Trophoblast cell (in vitro differentiated cells and primary cell): ENCODE measurements around the gene BAIAP3.

ENCODE experiments used
- DNase-seq, 2 donors: peaks; one replicate each; pipeline ENCODE4 v3.0.0-alpha.2; 2016
- H2AFZ ChIP-seq: 2 replicates; pipeline ENCODE4 v1.6.1; 2013; ENCODE audit warnings: low read length, moderate library complexity, mild to moderate bottlenecking; ENCODE audit not compliant: insufficient read depth, poor library complexity
- H2AK5ac ChIP-seq: 2 replicates; pipeline ENCODE4 v1.6.1; 2013; ENCODE audit warnings: mild to moderate bottlenecking, low read length
- H2BK120ac ChIP-seq: 2 replicates; pipeline ENCODE4 v1.6.1; 2013; ENCODE audit warnings: low read length, mild to moderate bottlenecking, moderate library complexity; ENCODE audit not compliant: insufficient read depth, poor library complexity
- H2BK12ac ChIP-seq: 2 replicates; pipeline ENCODE4 v1.6.1; 2013; ENCODE audit warnings: mild to moderate bottlenecking, low read length, moderate library complexity
- H2BK5ac ChIP-seq: 2 replicates; pipeline ENCODE4 v1.6.1; 2013; ENCODE audit warnings: low read length, low read depth, moderate library complexity, mild to moderate bottlenecking; ENCODE audit not compliant: poor library complexity
- H3K14ac ChIP-seq: 2 replicates; pipeline ENCODE4 v1.6.1; 2013; ENCODE audit warnings: mild to moderate bottlenecking, low read length
- H3K18ac ChIP-seq: 2 replicates; pipeline ENCODE4 v1.6.1; 2013; ENCODE audit warnings: mild to moderate bottlenecking, low read length
- H3K23ac ChIP-seq: 2 replicates; pipeline ENCODE4 v1.6.1; 2013; ENCODE audit warnings: low read length
- H3K27ac ChIP-seq: 2 replicates; pipeline ENCODE4 v1.5.1; 2013; ENCODE audit warnings: low read depth, mild to moderate bottlenecking, inconsistent platforms, low read length, moderate library complexity
- H3K27me3 ChIP-seq: 2 replicates; pipeline ENCODE4 v1.6.1; 2013; ENCODE audit warnings: inconsistent platforms, mild to moderate bottlenecking, low read length, moderate library complexity; ENCODE audit not compliant: insufficient read depth
- H3K36me3 ChIP-seq, 2 experiments: 1 replicate in 1 of 2; 2 replicates in 1 of 2; pipeline ENCODE4 v1.6.1; 2013; ENCODE audit warnings: low read length in 2 of 2, mild to moderate bottlenecking in 2 of 2, moderate library complexity in 1 of 2; ENCODE audit not compliant: insufficient read depth in 2 of 2, control insufficient read depth in 1 of 2
- H3K4ac ChIP-seq: 2 replicates; pipeline ENCODE4 v1.6.1; 2013; ENCODE audit warnings: low read depth, mild to moderate bottlenecking, low read length, moderate library complexity
- H3K4me1 ChIP-seq, 2 experiments: 1 replicate in 1 of 2; 2 replicates in 1 of 2; pipeline ENCODE4 v1.6.1; 2013; ENCODE audit warnings: low read length in 2 of 2, mild to moderate bottlenecking in 2 of 2, moderate library complexity in 1 of 2; ENCODE audit not compliant: insufficient read depth in 2 of 2, control insufficient read depth in 1 of 2
- H3K4me2 ChIP-seq: 2 replicates; pipeline ENCODE4 v1.6.1; 2013; ENCODE audit warnings: inconsistent platforms, mild to moderate bottlenecking, low read length, moderate library complexity
- H3K4me3 ChIP-seq: 2 replicates; pipeline ENCODE4 v1.5.1; 2013; ENCODE audit warnings: mild to moderate bottlenecking, low read depth, low read length, inconsistent platforms
- H3K79me1 ChIP-seq: one replicate; pipeline ENCODE4 v1.6.1; 2013; ENCODE audit warnings: low read length
- H3K79me2 ChIP-seq: 2 replicates; pipeline ENCODE4 v1.6.1; 2013; ENCODE audit warnings: low read length, mild to moderate bottlenecking; ENCODE audit not compliant: control insufficient read depth, insufficient read depth, poor library complexity
- H3K9ac ChIP-seq: 2 replicates; pipeline ENCODE4 v1.6.1; 2013; ENCODE audit warnings: mild to moderate bottlenecking, low read length
- H3K9me3 ChIP-seq: 2 replicates; pipeline ENCODE4 v1.6.1; 2013; ENCODE audit warnings: low read depth, mild to moderate bottlenecking, control low read depth, inconsistent platforms, low read length; ENCODE audit not compliant: insufficient read depth
- H4K12ac ChIP-seq: 2 replicates; pipeline ENCODE4 v1.6.1; 2013; ENCODE audit warnings: low read depth, mild to moderate bottlenecking, low read length, moderate library complexity
- H4K8ac ChIP-seq: 2 replicates; pipeline ENCODE4 v1.6.1; 2013; ENCODE audit warnings: low read depth, mild to moderate bottlenecking, low read length, moderate library complexity
- H4K91ac ChIP-seq: one replicate; pipeline ENCODE4 v1.6.1; 2013; ENCODE audit warnings: low read depth, mild to moderate bottlenecking, low read length, moderate library complexity
- WGBS: extraction: QIAGEN DNeasy Blood & Tissue Kit; methylation state at CpG from one replicate; pipeline ENCODE4 v1.1.7; 2013; ENCODE audit warnings: missing lambda C conversion rate; ENCODE audit not compliant: insufficient read length, insufficient coverage; ENCODE audit errors: extremely low coverage; 5-methylcytosine and 5-hydroxymethylcytosine counted together

BAIAP3 gene

DNA sequence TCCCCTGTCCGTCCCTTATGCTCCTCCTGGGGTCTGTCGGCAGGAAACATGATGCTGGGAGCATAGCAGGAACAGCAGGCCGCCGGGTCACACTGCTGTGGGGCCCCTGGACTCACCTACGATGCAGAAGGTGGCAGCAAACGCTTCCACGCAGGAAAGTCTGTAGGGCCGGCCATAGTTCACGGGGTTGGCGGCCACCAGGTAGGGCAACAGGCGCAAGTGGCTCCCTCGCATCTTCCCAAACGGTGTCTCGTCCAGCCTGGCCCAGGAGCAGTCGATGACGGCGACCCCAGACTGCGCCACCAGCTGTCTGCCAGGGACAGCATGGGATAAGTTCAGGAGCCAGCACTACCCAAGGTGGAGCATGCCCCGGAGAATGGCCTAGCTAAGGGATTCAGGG, 17.2 kb downstream of the BAIAP3 start:
- Histone ChIP-seq H2AFZ (no peak overlapping the region), H3K23ac (no peak overlapping the region), H3K79me2 (peaks cover 9% of the 10 kb centered on the region), H4K91ac (peak overlapping the region; percentile 64), H4K8ac (peak overlapping the region; percentile 73), H3K18ac (no peak overlapping the region), H3K9me3 (no peaks in the 10 kb centered on the region), H3K27ac (no peak overlapping the region), H2BK12ac (no peak overlapping the region), H2AK5ac (no peak overlapping the region), H3K79me1 (peaks cover 8% of the 10 kb centered on the region), H4K12ac (peak overlapping the region; percentile 13), H3K9ac (peak overlapping the region; percentile 95), H3K4me1 (peaks cover 8 to 9% of the 10 kb centered on the region in 2 experiments), H3K4ac (peak overlapping the region; percentile 75), H2BK5ac (no peak overlapping the region), H2BK120ac (no peak overlapping the region), H3K4me2 (peak overlapping the region; percentile 89), H3K14ac (no peak overlapping the region), H3K36me3 (peaks cover 31 to 32% of the 10 kb centered on the region in 2 experiments), H3K4me3 (peak overlapping the region; percentile 97), H3K27me3 (no peaks in the 10 kb centered on the region)
- WGBS: no CpG with 5 or more reads among the region's 19 CpGs
- DNase-seq: no peak

DNA sequence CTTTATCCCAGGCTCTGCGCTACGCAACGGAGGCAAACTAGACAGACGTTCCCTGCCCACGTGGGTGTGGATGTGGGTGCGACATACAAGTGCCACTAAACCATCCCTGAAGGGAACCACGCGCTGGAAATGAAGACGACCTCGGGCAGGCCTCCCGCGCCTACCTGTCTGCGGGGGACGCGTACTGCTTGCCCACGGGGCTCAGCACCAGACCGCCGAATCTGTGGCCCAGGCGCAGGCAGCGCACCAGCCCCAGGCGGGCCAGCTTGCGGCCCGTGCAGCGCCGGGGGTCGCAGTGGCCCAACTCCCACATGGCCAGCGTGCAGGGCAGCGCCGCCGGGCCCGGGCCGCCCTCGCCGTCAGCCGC, 17.8 kb downstream of the BAIAP3 start:
- H2BK120ac ChIP-seq: peak overlapping the region; percentile 24
- H2BK12ac ChIP-seq: no peak overlapping the region
- H3K27me3 ChIP-seq: no peaks in the 10 kb centered on the region
- peak overlapping the region; percentile 95 for H3K9ac ChIP-seq
- WGBS: no CpG with 5 or more reads among the region's 35 CpGs
- H3K36me3 ChIP-seq: peaks cover 31 to 32% of the 10 kb centered on the region in 2 experiments
- H3K4me2 ChIP-seq: peak overlapping the region; percentile 89
- H3K9me3 ChIP-seq: no peaks in the 10 kb centered on the region
- peak overlapping the region; percentile 87 for H2AFZ ChIP-seq
- peak overlapping the region; percentile 62 for H2AK5ac ChIP-seq
- H4K91ac ChIP-seq: peak overlapping the region; percentile 64
- peak overlapping the region; percentile 97 for H3K4me3 ChIP-seq
- no peak for DNase-seq
- peak overlapping the region; percentile 21 for H3K18ac ChIP-seq
- H4K8ac ChIP-seq: peak overlapping the region; percentile 73
- no peak overlapping the region for H2BK5ac ChIP-seq
- peak overlapping the region; percentile 75 for H3K4ac ChIP-seq
- H3K4me1 ChIP-seq: peaks cover 8 to 9% of the 10 kb centered on the region in 2 experiments
- peak overlapping the region; percentile 56 for H3K14ac ChIP-seq
- peaks cover 13% of the 10 kb centered on the region for H3K79me2 ChIP-seq
- H3K79me1 ChIP-seq: peaks cover 8% of the 10 kb centered on the region
- H3K27ac ChIP-seq: no peak overlapping the region
- no peak overlapping the region for H3K23ac ChIP-seq
- peak overlapping the region; percentile 45 for H4K12ac ChIP-seq

DNA sequence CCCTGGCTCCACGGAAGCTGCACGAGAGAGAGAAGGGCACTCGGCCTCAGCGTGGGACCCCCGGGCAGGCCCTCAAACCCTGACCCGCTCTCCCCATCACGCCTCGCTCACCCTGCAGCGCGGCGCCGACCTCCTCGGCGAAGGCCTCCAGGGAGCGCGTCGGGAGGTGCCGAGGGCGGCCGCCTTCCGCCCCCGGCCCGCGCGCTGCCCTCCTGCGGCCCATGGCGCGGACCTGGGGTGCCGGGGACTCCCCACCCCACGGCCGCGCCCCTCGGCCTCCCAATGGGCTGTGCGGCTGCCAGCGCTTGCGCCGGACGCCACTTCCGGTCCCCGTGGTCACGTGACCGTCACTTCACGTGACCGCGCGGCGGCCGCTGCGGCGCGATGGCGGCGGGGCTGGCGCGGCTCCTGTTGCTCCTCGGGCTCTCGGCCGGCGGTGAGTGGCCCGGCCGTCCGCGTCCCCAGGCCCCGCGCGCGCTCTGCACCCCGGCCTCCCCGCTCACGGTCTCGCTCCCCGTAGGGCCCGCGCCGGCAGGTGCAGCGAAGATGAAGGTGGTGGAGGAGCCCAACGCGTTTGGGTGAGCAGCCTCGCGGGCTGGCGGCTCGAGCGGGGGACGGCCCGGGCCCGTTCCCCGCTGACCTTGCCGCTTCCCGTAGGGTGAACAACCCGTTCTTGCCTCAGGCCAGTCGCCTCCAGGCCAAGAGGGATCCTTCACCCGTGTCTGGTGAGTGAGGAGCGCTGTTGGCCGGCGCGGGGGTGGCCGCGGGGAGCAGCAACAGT, 18.3 kb downstream of the BAIAP3 start, which contains the start of the genes GNPTG and TSR3:
TSS of gene GNPTG (plus strand) at position 350 of the 781 bp plus-strand sequence. CDS start at position 385, 35 bp downstream.
TSS of gene TSR3 (minus strand) at position 297 of the 781 bp plus-strand sequence. CDS start at position 223, 74 bp downstream.
- Histone ChIP-seq H4K12ac (peak within 1 kb of the TSS; percentile 88), H2BK12ac (no peak within 1 kb of the TSS), H3K36me3 (peaks cover 31 to 32% of the 10 kb centered on the region in 2 experiments), H3K27me3 (no peaks in the 10 kb centered on the region), H3K4ac (peak within 1 kb of the TSS; percentile 75), H3K79me2 (peaks cover 13% of the 10 kb centered on the region), H3K4me2 (peak within 1 kb of the TSS; percentile 89), H2AK5ac (peak within 1 kb of the TSS; percentile 62), H3K9me3 (no peaks in the 10 kb centered on the region), H3K23ac (no peak within 1 kb of the TSS), H2AFZ (peak within 1 kb of the TSS; percentile 93), H3K18ac (peak within 1 kb of the TSS; percentile 34), H3K4me3 (peak within 1 kb of the TSS; percentile 100), H4K91ac (peak within 1 kb of the TSS; percentile 64), H3K14ac (peak within 1 kb of the TSS; percentile 83), H2BK5ac (peak within 1 kb of the TSS; percentile 10), H4K8ac (peak within 1 kb of the TSS; percentile 95), H3K79me1 (peaks cover 8% of the 10 kb centered on the region), H2BK120ac (peak within 1 kb of the TSS; percentile 49), H3K9ac (peak within 1 kb of the TSS; percentile 95), H3K27ac (no peak within 1 kb of the TSS), H3K4me1 (peaks cover 8 to 9% of the 10 kb centered on the region in 2 experiments)
- WGBS: no CpG with 5 or more reads among the region's 98 CpGs
- DNase-seq: peak; percentile 71 to 90

DNA sequence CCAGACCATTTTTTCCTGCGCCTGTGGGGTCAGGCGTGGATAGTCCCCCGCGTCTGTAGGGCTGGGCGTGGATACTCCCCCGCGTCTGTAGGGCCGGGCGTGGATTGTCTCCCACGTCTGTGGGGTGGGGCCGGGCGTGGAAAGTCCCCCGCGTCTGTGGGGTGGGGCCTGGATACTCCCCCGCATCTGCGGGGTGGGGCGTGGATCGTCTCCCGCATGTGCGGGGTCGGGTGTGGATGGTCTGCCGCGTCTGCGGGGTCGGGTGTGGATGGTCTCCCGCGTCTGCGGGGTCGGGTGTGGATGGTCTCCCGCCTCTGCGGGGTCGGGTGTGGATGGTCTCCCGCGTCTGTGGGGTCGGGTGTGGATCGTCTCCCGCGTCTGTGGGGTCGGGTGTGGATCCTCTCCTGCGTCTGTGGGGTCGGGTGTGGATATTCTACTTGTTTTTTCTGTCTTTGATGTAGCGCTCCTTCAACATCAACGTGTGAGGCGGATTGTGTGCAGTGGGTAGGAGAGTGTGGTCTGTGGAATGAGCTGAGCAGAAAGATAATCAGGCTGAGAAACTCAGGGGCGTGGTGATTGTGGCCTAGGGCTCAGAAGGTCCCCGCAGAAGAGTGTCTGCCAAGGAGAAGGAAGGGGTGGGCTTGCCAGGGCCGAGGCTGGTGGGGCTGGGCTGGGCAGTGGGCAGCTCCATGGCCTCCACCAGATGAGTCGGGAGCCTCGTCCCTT, 21.5 kb downstream of the BAIAP3 start:
- Histone ChIP-seq H3K9ac (no peak overlapping the region), H4K91ac (no peak overlapping the region)

More for the DNA sequence above, 21.5 kb downstream of the BAIAP3 start:
- no peaks in the 10 kb centered on the region for H3K27me3 ChIP-seq
- H3K9me3 ChIP-seq: no peaks in the 10 kb centered on the region
- H2AFZ ChIP-seq: no peak overlapping the region
- DNase-seq: no peak
- no peak overlapping the region for H3K14ac ChIP-seq
- peaks cover 8 to 9% of the 10 kb centered on the region in 2 experiments for H3K4me1 ChIP-seq
- H3K79me2 ChIP-seq: peaks cover 13% of the 10 kb centered on the region
- no peak overlapping the region for H2BK5ac ChIP-seq
- no peak overlapping the region for H4K8ac ChIP-seq
- no peak overlapping the region for H2BK120ac ChIP-seq
- H3K4ac ChIP-seq: peak overlapping the region; percentile 48
- no peak overlapping the region for H2BK12ac ChIP-seq
- no peak overlapping the region for H4K12ac ChIP-seq
- WGBS: no CpG with 5 or more reads among the region's 49 CpGs
- H3K27ac ChIP-seq: no peak overlapping the region
- H3K36me3 ChIP-seq: peaks cover 6 to 12% of the 10 kb centered on the region in 2 experiments
- peaks cover 8% of the 10 kb centered on the region for H3K79me1 ChIP-seq
- H3K23ac ChIP-seq: no peak overlapping the region
- no peak overlapping the region for H2AK5ac ChIP-seq
- no peak overlapping the region for H3K18ac ChIP-seq
- H3K4me2 ChIP-seq: no peak overlapping the region
- H3K4me3 ChIP-seq: no peak overlapping the region
